GM23338 (cell line): ENCODE data around the gene PIEZO2. TPM values are rescaled to one million over a fixed set of nuclear protein-coding genes. Genes with fewer than 3 reads are reported as not detected.

Experiments used
- ATAC-seq: fragments of 200-7000 bp; cut with Tn5 transposase; 3 replicates; pipeline ENCODE4 v1.9.1; 2020
- DNase-seq: peaks from one replicate; pipeline ENCODE4 v3.0.0-alpha.2; 2015; ENCODE audit warnings: low spot score
- H2AFZ ChIP-seq: fragments of 200-600 bp; sonication (generic); 2 replicates; pipeline ENCODE4 v1.8.0; 2016; ENCODE audit warnings: antibody characterized with exemption, mild to moderate bottlenecking, moderate library complexity
- H3F3A ChIP-seq: fragments of 200-600 bp; sonication (generic); replicated peaks from 2 replicates; pipeline ENCODE4 v1.8.0; 2017; ENCODE audit warnings: antibody characterized with exemption, mixed run types, low read depth
- H3K27ac ChIP-seq: fragments of 200-600 bp; sonication (generic); 2 replicates; pipeline ENCODE4 v1.6.1; 2016; ENCODE audit warnings: low read depth
- H3K27me3 ChIP-seq: fragments of 200-600 bp; sonication (generic); 2 replicates; pipeline ENCODE4 v1.8.0; 2016; ENCODE audit warnings: mild to moderate bottlenecking, mixed run types, moderate library complexity; ENCODE audit not compliant: insufficient read depth
- H3K36me3 ChIP-seq: fragments of 200-600 bp; sonication (generic); 2 replicates; pipeline ENCODE4 v1.8.0; 2016; ENCODE audit warnings: mild to moderate bottlenecking; ENCODE audit not compliant: insufficient read depth
- H3K4me1 ChIP-seq: fragments of 200-600 bp; sonication (generic); 2 replicates; pipeline ENCODE4 v1.8.0; 2016; ENCODE audit warnings: mild to moderate bottlenecking, moderate library complexity; ENCODE audit not compliant: insufficient read depth
- H3K4me2 ChIP-seq: fragments of 200-600 bp; sonication (generic); 2 replicates; pipeline ENCODE4 v1.7.1; 2017; ENCODE audit warnings: mixed run types
- H3K4me3 ChIP-seq: fragments of 200-600 bp; sonication (generic); 2 replicates; pipeline ENCODE4 v1.6.1; 2016; ENCODE audit warnings: mixed run types
- H3K79me2 ChIP-seq: fragments of 200-600 bp; sonication (generic); replicated peaks from 2 replicates; pipeline ENCODE4 v1.8.0; 2017; ENCODE audit warnings: mild to moderate bottlenecking; ENCODE audit not compliant: insufficient read depth
- H3K9me2 ChIP-seq: fragments of 200-600 bp; sonication (generic); 2 replicates; pipeline ENCODE4 v1.8.0; 2017; ENCODE audit not compliant: insufficient read depth
- H4K20me1 ChIP-seq: fragments of 200-600 bp; sonication (generic); replicated peaks from 2 replicates; pipeline ENCODE4 v1.8.0; 2017; ENCODE audit warnings: mild to moderate bottlenecking; ENCODE audit not compliant: insufficient read depth
- H3K27ac Mint-ChIP-seq: 2 replicates; pipeline ENCODE4 v1.8.0; 2020; ENCODE audit warnings: inconsistent platforms, mild to moderate bottlenecking, moderate library complexity, mixed read lengths
- H3K27me3 Mint-ChIP-seq: 3 replicates; pipeline ENCODE4 v1.8.0; 2022; ENCODE audit warnings: low read depth, mild to moderate bottlenecking, moderate library complexity, mixed read lengths, inconsistent platforms; ENCODE audit not compliant: insufficient read depth, poor library complexity
- H3K36me3 Mint-ChIP-seq: 3 replicates; pipeline ENCODE4 v1.8.0; 2021; ENCODE audit warnings: low read depth, mild to moderate bottlenecking, inconsistent platforms, moderate library complexity, mixed read lengths
- H3K4me1 Mint-ChIP-seq: 3 replicates; pipeline ENCODE4 v1.8.0; 2020; ENCODE audit warnings: mild to moderate bottlenecking, inconsistent platforms, mixed read lengths
- H3K4me3 Mint-ChIP-seq: 3 replicates; pipeline ENCODE4 v1.8.0; 2021; ENCODE audit warnings: moderate library complexity, mild to moderate bottlenecking, inconsistent platforms, mixed read lengths
- H3K9me3 Mint-ChIP-seq: 3 replicates; pipeline ENCODE4 v1.8.0; 2020; ENCODE audit warnings: moderate library complexity, mild to moderate bottlenecking, inconsistent platforms, mixed read lengths
- CREB1 ChIP-seq: fragments of 250-450 bp; sonication (Bioruptor Pico); IDR thresholded peaks from 2 replicates; pipeline ENCODE4 v1.5.0; 2020; ENCODE audit warnings: low read depth, mild to moderate bottlenecking, moderate library complexity
- ETS1 ChIP-seq: IDR thresholded peaks from 2 replicates; pipeline ENCODE4 v1.6.1; 2016; ENCODE audit warnings: antibody characterized with exemption
- NANOG ChIP-seq: IDR thresholded peaks from 2 replicates; pipeline ENCODE4 v1.6.1; 2016; ENCODE audit warnings: antibody characterized with exemption, borderline replicate concordance
- POLR2AphosphoS5 ChIP-seq: IDR thresholded peaks from 2 replicates; pipeline ENCODE4 v1.6.1; 2016; ENCODE audit warnings: antibody characterized with exemption, low read depth
- STAT1 ChIP-seq: IDR thresholded peaks from one replicate; pipeline ENCODE4 v1.6.1; 2016; ENCODE audit warnings: antibody characterized with exemption; ENCODE audit not compliant: unreplicated experiment
- ZNF114 ChIP-seq: fragments of 250-450 bp; sonication (Bioruptor Pico); IDR thresholded peaks from 2 replicates; pipeline ENCODE4 v1.5.0; 2020; ENCODE audit warnings: mild to moderate bottlenecking, moderate library complexity
- polyA plus RNA-seq: library from polyadenylated mRNA; unstranded; fragments of >200 nt; fragmentation: Nextera tagmentation; extraction: Ambion mirVana; gene quantifications from 2 replicates; pipeline ENCODE4 v1.2.1, GENCODE V29; 2016
- total RNA-seq: library from RNA; depleted of rRNA; stranded (reverse); fragments of >200 nt; shearing (Covaris generic); gene quantifications from 2 replicates; pipeline ENCODE4 v1.2.3, GENCODE V29; 2014
- TF ChIP-seq, protein P1 (sequence below), 2 experiments: fragments of 200-600 bp in 1 of 2; sonication (generic) in 1 of 2; conservative IDR thresholded peaks; 2 replicates each; pipeline versions ENCODE4 v1.5.1 to v1.6.1; 2016 to 2017; ENCODE audit warnings: antibody characterized with exemption in 2 of 2, low read depth in 2 of 2, mild to moderate bottlenecking in 2 of 2, moderate library complexity in 1 of 2
- TF ChIP-seq, protein P2 (sequence below): fragments of 250-450 bp; sonication (Bioruptor Pico); IDR thresholded peaks from 2 replicates; pipeline ENCODE4 v1.5.0; 2020; ENCODE audit warnings: mild to moderate bottlenecking, moderate library complexity

Gene PIEZO2
- total and polyA plus RNA-seq, 2 experiments from 2014 or later = 4.8 to 8.2 TPM

- TF ChIP-seq, protein P1, sequence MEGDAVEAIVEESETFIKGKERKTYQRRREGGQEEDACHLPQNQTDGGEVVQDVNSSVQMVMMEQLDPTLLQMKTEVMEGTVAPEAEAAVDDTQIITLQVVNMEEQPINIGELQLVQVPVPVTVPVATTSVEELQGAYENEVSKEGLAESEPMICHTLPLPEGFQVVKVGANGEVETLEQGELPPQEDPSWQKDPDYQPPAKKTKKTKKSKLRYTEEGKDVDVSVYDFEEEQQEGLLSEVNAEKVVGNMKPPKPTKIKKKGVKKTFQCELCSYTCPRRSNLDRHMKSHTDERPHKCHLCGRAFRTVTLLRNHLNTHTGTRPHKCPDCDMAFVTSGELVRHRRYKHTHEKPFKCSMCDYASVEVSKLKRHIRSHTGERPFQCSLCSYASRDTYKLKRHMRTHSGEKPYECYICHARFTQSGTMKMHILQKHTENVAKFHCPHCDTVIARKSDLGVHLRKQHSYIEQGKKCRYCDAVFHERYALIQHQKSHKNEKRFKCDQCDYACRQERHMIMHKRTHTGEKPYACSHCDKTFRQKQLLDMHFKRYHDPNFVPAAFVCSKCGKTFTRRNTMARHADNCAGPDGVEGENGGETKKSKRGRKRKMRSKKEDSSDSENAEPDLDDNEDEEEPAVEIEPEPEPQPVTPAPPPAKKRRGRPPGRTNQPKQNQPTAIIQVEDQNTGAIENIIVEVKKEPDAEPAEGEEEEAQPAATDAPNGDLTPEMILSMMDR (conservative IDR thresholded peaks at IDR 0.05; ENCODE audit: low read depth in 2 of 2) = no peak
These were observed 393.5 kb downstream of the PIEZO2 start (continued) for GRCh38 chr18:10755855-10756254.

- TF ChIP-seq, protein P1 (conservative IDR thresholded peaks at IDR 0.05; ENCODE audit: low read depth in 2 of 2) = peak in 1 of 2 experiments; percentile 40; a peak in 2 of 4 replicates
- no peak for TF ChIP-seq STAT1
- no peaks in the 10 kb centered on the region for H3K27me3 Mint-ChIP-seq
- no peaks in the 10 kb centered on the region for H3K4me1 ChIP-seq
- H3F3A ChIP-seq = no peaks in the 10 kb centered on the region
- H2AFZ ChIP-seq = no peak overlapping the region
- H3K9me3 Mint-ChIP-seq = no peaks in the 10 kb centered on the region
- H3K27ac Mint-ChIP-seq = no peak overlapping the region
- H3K4me2 ChIP-seq = no peak overlapping the region
- no peak overlapping the region for H3K4me3 Mint-ChIP-seq
- no peaks in the 10 kb centered on the region for H3K9me2 ChIP-seq
- DNase-seq (no peak), ATAC-seq (peak; percentile 58)
- peaks cover 7% of the 10 kb centered on the region; the same call in 2 of the 3 replicates for H3K36me3 Mint-ChIP-seq
- H3K79me2 ChIP-seq = no peaks in the 10 kb centered on the region
- H4K20me1 ChIP-seq = no peaks in the 10 kb centered on the region
- H3K27ac ChIP-seq = no peak overlapping the region
- no peaks in the 10 kb centered on the region for H3K4me1 Mint-ChIP-seq
- H3K4me3 ChIP-seq = no peak overlapping the region
- H3K36me3 ChIP-seq = no peaks in the 10 kb centered on the region
- H3K27me3 ChIP-seq = no peaks in the 10 kb centered on the region
These were observed 395.2 kb downstream of the PIEZO2 start for GRCh38 chr18:10754128-10754527.

- H3K27me3 ChIP-seq = no peaks in the 10 kb centered on the region
- DNase-seq = no peak
- no peaks in the 10 kb centered on the region for H3K9me2 ChIP-seq
- H2AFZ ChIP-seq = no peak overlapping the region
- no peaks in the 10 kb centered on the region for H4K20me1 ChIP-seq
- Mint-ChIP-seq H3K9me3 (no peaks in the 10 kb centered on the region), H3K4me1 (no peaks in the 10 kb centered on the region), H3K4me3 (no peak overlapping the region), H3K27me3 (no peaks in the 10 kb centered on the region), H3K27ac (no peak overlapping the region), H3K36me3 (no peaks in the 10 kb centered on the region; the same call in 1 of the 3 replicates)
- H3K4me1 ChIP-seq = no peaks in the 10 kb centered on the region
- no peak overlapping the region for H3K4me3 ChIP-seq
- H3K79me2 ChIP-seq = no peaks in the 10 kb centered on the region
- no peak for ATAC-seq
- H3K36me3 ChIP-seq = no peaks in the 10 kb centered on the region
- H3K4me2 ChIP-seq = no peak overlapping the region
- no peaks in the 10 kb centered on the region for H3F3A ChIP-seq
- no peak overlapping the region for H3K27ac ChIP-seq
- TF ChIP-seq POLR2AphosphoS5 (no peak), ZNF114 (CRISPR knock-in tag) (no peak), CREB1 (CRISPR knock-in tag) (no peak), NANOG (no peak), ETS1 (no peak), STAT1 (no peak)
- TF ChIP-seq, protein P2, sequence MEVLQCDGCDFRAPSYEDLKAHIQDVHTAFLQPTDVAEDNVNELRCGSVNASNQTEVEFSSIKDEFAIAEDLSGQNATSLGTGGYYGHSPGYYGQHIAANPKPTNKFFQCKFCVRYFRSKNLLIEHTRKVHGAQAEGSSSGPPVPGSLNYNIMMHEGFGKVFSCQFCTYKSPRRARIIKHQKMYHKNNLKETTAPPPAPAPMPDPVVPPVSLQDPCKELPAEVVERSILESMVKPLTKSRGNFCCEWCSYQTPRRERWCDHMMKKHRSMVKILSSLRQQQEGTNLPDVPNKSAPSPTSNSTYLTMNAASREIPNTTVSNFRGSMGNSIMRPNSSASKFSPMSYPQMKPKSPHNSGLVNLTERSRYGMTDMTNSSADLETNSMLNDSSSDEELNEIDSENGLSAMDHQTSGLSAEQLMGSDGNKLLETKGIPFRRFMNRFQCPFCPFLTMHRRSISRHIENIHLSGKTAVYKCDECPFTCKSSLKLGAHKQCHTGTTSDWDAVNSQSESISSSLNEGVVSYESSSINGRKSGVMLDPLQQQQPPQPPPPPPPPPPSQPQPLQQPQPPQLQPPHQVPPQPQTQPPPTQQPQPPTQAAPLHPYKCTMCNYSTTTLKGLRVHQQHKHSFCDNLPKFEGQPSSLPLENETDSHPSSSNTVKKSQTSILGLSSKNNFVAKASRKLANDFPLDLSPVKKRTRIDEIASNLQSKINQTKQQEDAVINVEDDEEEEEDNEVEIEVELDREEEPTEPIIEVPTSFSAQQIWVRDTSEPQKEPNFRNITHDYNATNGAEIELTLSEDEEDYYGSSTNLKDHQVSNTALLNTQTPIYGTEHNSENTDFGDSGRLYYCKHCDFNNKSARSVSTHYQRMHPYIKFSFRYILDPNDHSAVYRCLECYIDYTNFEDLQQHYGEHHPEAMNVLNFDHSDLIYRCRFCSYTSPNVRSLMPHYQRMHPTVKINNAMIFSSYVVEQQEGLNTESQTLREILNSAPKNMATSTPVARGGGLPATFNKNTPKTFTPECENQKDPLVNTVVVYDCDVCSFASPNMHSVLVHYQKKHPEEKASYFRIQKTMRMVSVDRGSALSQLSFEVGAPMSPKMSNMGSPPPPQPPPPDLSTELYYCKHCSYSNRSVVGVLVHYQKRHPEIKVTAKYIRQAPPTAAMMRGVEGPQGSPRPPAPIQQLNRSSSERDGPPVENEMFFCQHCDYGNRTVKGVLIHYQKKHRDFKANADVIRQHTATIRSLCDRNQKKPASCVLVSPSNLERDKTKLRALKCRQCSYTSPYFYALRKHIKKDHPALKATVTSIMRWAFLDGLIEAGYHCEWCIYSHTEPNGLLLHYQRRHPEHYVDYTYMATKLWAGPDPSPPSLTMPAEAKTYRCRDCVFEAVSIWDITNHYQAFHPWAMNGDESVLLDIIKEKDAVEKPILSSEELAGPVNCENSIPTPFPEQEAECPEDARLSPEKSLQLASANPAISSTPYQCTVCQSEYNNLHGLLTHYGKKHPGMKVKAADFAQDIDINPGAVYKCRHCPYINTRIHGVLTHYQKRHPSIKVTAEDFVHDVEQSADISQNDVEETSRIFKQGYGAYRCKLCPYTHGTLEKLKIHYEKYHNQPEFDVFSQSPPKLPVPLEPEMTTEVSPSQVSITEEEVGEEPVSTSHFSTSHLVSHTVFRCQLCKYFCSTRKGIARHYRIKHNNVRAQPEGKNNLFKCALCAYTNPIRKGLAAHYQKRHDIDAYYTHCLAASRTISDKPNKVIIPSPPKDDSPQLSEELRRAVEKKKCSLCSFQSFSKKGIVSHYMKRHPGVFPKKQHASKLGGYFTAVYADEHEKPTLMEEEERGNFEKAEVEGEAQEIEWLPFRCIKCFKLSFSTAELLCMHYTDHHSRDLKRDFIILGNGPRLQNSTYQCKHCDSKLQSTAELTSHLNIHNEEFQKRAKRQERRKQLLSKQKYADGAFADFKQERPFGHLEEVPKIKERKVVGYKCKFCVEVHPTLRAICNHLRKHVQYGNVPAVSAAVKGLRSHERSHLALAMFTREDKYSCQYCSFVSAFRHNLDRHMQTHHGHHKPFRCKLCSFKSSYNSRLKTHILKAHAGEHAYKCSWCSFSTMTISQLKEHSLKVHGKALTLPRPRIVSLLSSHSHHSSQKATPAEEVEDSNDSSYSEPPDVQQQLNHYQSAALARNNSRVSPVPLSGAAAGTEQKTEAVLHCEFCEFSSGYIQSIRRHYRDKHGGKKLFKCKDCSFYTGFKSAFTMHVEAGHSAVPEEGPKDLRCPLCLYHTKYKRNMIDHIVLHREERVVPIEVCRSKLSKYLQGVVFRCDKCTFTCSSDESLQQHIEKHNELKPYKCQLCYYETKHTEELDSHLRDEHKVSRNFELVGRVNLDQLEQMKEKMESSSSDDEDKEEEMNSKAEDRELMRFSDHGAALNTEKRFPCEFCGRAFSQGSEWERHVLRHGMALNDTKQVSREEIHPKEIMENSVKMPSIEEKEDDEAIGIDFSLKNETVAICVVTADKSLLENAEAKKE = no peak
These were observed 397.0 kb downstream of the PIEZO2 start for GRCh38 chr18:10752382-10752781.
